Liver (tissue), 3 donors: ENCODE measurements around the gene SPAG9.

Source experiments
- CTCF ChIP-seq: fragments of 150-350 bp; IDR thresholded peaks from 2 replicates; pipeline ENCODE4 v1.5.1; 2017; ENCODE audit warnings: improper control_type of control experiment, low read depth, low read length; ENCODE audit not compliant: missing input control
- EGR1 ChIP-seq, 2 donors: IDR thresholded peaks; 2 replicates each; pipeline ENCODE4 v1.6.1; 2016 to 2018; ENCODE audit warnings: antibody characterized with exemption in 2 of 2, low read depth in 2 of 2
- GABPA ChIP-seq, 2 donors: IDR thresholded peaks in 1 of 2; conservative IDR thresholded peaks in 1 of 2; 2 replicates each; pipeline ENCODE4 v1.6.1; 2016; ENCODE audit warnings: antibody characterized with exemption in 2 of 2, mild to moderate bottlenecking in 1 of 2, moderate library complexity in 1 of 2
- JUND ChIP-seq, 2 donors: IDR thresholded peaks; 2 replicates each; pipeline ENCODE4 v1.6.1; 2016; ENCODE audit warnings: antibody characterized with exemption in 2 of 2
- REST ChIP-seq: IDR thresholded peaks from 2 replicates; pipeline ENCODE4 v1.6.1; 2016; ENCODE audit warnings: antibody characterized with exemption, mild to moderate bottlenecking
- RXRA ChIP-seq, 2 donors: IDR thresholded peaks; 2 replicates each; pipeline ENCODE4 v1.6.1; 2017 to 2018; ENCODE audit warnings: antibody characterized with exemption in 2 of 2, mild to moderate bottlenecking in 1 of 2
- TAF1 ChIP-seq: conservative IDR thresholded peaks from 2 replicates; pipeline ENCODE4 v1.6.1; 2016; ENCODE audit warnings: antibody characterized with exemption, mild to moderate bottlenecking
- TF ChIP-seq, protein P1 (sequence below): IDR thresholded peaks from 2 replicates; pipeline ENCODE4 v1.6.1; 2016; ENCODE audit warnings: antibody characterized with exemption
- donor health status: healthy.
- donor health status: healthy.

DNA sequence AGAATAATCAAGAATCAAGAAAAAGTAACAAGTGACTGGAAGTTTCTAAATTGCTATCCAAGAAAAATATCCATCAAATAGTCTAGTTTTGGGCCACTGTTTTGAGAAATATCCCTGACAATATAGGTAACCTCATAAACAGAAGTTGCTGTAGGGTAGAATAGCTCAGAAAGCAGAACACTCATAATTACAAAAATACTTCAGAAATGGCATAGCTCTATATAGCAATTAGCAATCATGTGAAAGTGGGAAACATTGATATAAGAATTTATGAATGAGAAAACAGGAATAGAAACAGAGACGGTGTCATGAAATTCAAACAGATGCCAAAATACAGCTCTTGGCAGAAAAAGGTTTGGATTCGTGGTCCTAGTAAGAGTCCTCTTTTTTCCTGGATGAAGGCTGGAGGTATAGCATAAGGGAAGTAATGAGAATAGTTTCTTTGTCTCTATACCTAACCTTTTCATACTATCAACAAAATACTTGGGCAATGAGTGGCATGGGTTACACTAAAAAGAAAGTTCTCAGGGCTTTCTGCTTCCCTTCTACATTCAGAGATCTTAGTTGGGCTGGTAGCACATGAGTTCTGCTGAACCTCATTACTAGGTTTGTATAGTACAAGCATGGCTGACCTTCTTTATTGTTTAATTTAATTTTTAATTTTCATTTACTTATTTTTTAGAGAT, 33.5 kb downstream of the SPAG9 start:
- no peak for TF ChIP-seq CTCF
- TF ChIP-seq, protein P1, sequence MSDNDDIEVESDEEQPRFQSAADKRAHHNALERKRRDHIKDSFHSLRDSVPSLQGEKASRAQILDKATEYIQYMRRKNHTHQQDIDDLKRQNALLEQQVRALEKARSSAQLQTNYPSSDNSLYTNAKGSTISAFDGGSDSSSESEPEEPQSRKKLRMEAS: no peak
- TF ChIP-seq EGR1 (IDR thresholded peaks at IDR 0.05; ENCODE audit: low read depth in 2 of 2): no peak
- no peak for TF ChIP-seq TAF1
- no peak for TF ChIP-seq JUND (IDR thresholded peaks at IDR 0.05)
- TF ChIP-seq RXRA (IDR thresholded peaks at IDR 0.05): no peak
- TF ChIP-seq GABPA (IDR thresholded peaks at IDR 0.05 in 1 of 2, conservative IDR thresholded peaks at IDR 0.05 in 1 of 2): no peak
- TF ChIP-seq REST: no peak
